ENCODE measurements around the gene NTRK1.

GRCh38 chr1:156905651-156906050 is 45.0 kb downstream of the NTRK1 start:
- TF ChIP-seq SP1 (IDR thresholded peaks at IDR 0.05): no peak
- no peak for TF ChIP-seq ELF4 (IDR thresholded peaks at IDR 0.05)
- TF ChIP-seq ZNF384 (IDR thresholded peaks at IDR 0.05): no peak
- no peak for TF ChIP-seq BHLHE40 (IDR thresholded peaks at IDR 0.05; ENCODE audit: borderline replicate concordance)
- TF ChIP-seq L3MBTL2 (conservative IDR thresholded peaks at IDR 0.05): no peak
- TF ChIP-seq SUZ12 (IDR thresholded peaks at IDR 0.05): no peak
- no peak for TF ChIP-seq PKNOX1 (IDR thresholded peaks at IDR 0.05)
- no peak for TF ChIP-seq FOXA1 (IDR thresholded peaks at IDR 0.05)
- TF ChIP-seq FOXM1 (IDR thresholded peaks at IDR 0.05; ENCODE audit: borderline replicate concordance): no peak
